ENCODE data around the gene BCL2A1. TPM values are rescaled to one million over a fixed set of nuclear protein-coding genes. Genes with fewer than 3 reads are reported as not detected.
"Not testable (repeated sequence)": the region's sequence is repeated elsewhere in the genome, so short reads cannot be mapped to it uniquely, and the experiment has no call there.

BCL2A1 gene
- not detected in 2 replicates for total RNA-seq (2014; rRNA removed; shearing (Covaris generic))

- no peaks in the 10 kb centered on the region for H3K36me3 ChIP-seq (replicated peaks; ENCODE audit: control insufficient read depth, insufficient read depth, low read length)
- H3K27me3 ChIP-seq (ENCODE audit: control insufficient read depth, insufficient read depth, low read length), result no peaks in the 10 kb centered on the region
- no peak within 1 kb of the TSS for H3K4me3 ChIP-seq (ENCODE audit: insufficient read depth, low read depth, low read length)
- no peak for DNase-seq
Observed at GRCh38 chr15:79970624-79971434, at the start of gene BCL2A1. BCL2A1 (minus strand) TSS chr15:79971196; CDS start chr15:79971119, 77 bp downstream.

- Histone ChIP-seq H3K36me3 (replicated peaks; ENCODE audit: control insufficient read depth, insufficient read depth, low read length) (no peaks in the 10 kb centered on the region), H3K4me3 (ENCODE audit: insufficient read depth, low read depth, low read length) (no peak overlapping the region), H3K27me3 (ENCODE audit: control insufficient read depth, insufficient read depth, low read length) (no peaks in the 10 kb centered on the region)
- DNase-seq, result no peak
Observed at GRCh38 chr15:80020731-80021130, 49.7 kb upstream of the BCL2A1 start.

DNA sequence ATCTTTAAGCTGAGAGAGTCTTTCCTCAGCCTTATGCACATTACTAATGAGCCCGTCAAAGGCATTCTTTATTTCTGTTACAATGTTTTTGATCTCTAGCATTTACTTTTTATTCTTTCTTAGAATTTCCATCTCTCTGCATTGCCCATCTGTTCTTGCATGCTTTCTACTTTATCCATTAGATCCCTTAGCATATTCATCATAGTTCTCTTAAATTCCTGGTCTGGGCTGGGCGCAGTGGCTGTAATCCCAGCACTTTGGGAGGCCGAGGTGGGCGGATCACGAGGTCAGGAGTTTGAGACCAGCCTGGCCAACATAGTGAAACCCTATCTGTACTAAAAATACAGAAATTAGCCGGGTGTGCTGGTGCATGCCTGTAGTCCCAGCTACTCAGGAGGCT, 49.2 kb upstream of the BCL2A1 start:
- not testable (repeated sequence) for H3K27me3 ChIP-seq (ENCODE audit: control insufficient read depth, insufficient read depth, low read length); H3K4me3 ChIP-seq (ENCODE audit: insufficient read depth, low read depth, low read length); DNase-seq; H3K36me3 ChIP-seq (replicated peaks; ENCODE audit: control insufficient read depth, insufficient read depth, low read length)

DNA sequence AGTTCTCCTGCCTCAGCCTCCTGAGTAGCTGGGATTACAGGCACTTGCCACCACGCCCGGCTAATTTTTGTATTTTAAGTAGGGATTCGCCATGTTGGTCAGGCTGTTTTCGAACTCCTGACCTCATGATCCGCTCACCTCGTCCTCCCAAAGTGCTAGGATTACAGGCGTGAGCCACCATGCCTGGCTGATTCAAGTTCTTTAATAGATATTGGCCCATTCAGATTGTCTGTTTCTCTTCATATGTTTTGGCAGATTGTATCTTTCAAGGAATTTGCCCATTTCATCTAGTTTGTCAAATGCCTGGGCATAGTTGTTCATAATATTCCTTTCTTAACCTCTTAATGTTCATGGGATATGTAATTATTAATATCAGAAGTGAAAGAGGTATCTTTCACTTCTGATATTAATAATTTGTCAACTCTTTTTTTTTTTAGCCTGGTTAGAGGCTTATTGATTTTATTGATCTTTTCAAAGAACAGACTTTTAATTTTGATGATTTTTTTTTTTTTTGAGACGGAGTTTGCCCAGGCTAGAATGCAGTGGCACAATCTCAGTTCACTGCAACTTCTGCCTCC, 48.3 kb upstream of the BCL2A1 start:
- no peak for DNase-seq

DNA sequence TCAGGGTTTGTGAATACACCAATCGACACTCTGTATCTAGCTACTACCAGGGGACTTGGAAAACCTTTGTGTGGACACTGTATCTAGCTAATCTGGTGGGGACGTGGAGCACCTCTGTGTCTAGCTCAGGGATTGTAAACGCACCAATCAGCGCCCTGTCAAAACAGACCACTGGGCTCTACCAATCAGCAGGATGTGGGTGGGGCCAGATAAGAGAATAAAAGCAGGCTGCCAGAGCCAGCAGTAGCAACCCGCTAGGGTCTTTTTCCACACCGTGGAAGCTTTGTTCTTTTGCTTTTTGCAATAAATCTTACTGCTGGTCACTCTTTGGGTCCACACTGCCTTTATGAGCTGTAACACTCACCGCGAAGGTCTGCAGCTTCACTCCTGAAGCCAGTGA, 46.1 kb upstream of the BCL2A1 start:
- DNase-seq; H3K4me3 ChIP-seq (ENCODE audit: insufficient read depth, low read depth, low read length); H3K36me3 ChIP-seq (replicated peaks; ENCODE audit: control insufficient read depth, insufficient read depth, low read length); H3K27me3 ChIP-seq (ENCODE audit: control insufficient read depth, insufficient read depth, low read length): not testable (repeated sequence)

More for the DNA sequence above, 48.3 kb upstream of the BCL2A1 start:
- H3K27me3 ChIP-seq (ENCODE audit: control insufficient read depth, insufficient read depth, low read length), result no peaks in the 10 kb centered on the region
- H3K4me3 ChIP-seq (ENCODE audit: insufficient read depth, low read depth, low read length), result no peak overlapping the region
- H3K36me3 ChIP-seq (replicated peaks; ENCODE audit: control insufficient read depth, insufficient read depth, low read length), result no peaks in the 10 kb centered on the region

DNA sequence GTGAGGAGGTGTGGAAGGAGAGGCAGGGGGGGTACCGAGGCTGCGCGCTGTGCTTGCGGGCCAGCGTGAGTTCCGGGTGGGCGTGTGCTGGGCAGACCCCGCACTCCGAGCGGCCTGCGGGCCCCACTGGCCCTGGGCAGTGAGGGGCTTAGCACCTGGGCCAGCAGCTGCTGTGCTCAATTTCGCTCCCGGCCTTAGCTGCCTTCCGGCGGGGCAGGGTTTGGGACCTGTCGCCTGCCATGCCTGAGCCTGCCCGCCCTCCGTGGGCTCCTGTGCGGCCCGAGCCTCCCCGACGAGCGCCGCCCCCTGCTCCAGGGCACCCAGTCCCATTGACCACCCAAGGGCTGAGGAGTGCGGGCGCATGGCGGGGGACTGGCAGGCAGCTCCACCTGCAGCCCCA, 45.5 kb upstream of the BCL2A1 start:
- not testable (repeated sequence) for DNase-seq; H3K36me3 ChIP-seq (replicated peaks; ENCODE audit: control insufficient read depth, insufficient read depth, low read length); H3K4me3 ChIP-seq (ENCODE audit: insufficient read depth, low read depth, low read length); H3K27me3 ChIP-seq (ENCODE audit: control insufficient read depth, insufficient read depth, low read length)

GRCh38 chr15:80015156-80015555, 44.2 kb upstream of the BCL2A1 start:
- H3K36me3 ChIP-seq (replicated peaks; ENCODE audit: control insufficient read depth, insufficient read depth, low read length), result no peaks in the 10 kb centered on the region
- H3K27me3 ChIP-seq (ENCODE audit: control insufficient read depth, insufficient read depth, low read length), result no peaks in the 10 kb centered on the region
- no peak for DNase-seq
- no peak overlapping the region for H3K4me3 ChIP-seq (ENCODE audit: insufficient read depth, low read depth, low read length)

- not testable (repeated sequence) for DNase-seq
Observed at GRCh38 chr15:80014186-80014585, 43.2 kb upstream of the BCL2A1 start.

GRCh38 chr15:80012060-80012726, 41.2 kb upstream of the BCL2A1 start:
- H3K36me3 ChIP-seq (replicated peaks; ENCODE audit: control insufficient read depth, insufficient read depth, low read length), result no peaks in the 10 kb centered on the region
- no peaks in the 10 kb centered on the region for H3K27me3 ChIP-seq (ENCODE audit: control insufficient read depth, insufficient read depth, low read length)
- no peak overlapping the region for H3K4me3 ChIP-seq (ENCODE audit: insufficient read depth, low read depth, low read length)
- DNase-seq, result no peak

More at GRCh38 chr15:80014186-80014585, 43.2 kb upstream of the BCL2A1 start:
- not testable (repeated sequence) for H3K27me3 ChIP-seq (ENCODE audit: control insufficient read depth, insufficient read depth, low read length); H3K36me3 ChIP-seq (replicated peaks; ENCODE audit: control insufficient read depth, insufficient read depth, low read length); H3K4me3 ChIP-seq (ENCODE audit: insufficient read depth, low read depth, low read length)

GRCh38 chr15:80011596-80011995, 40.6 kb upstream of the BCL2A1 start:
- DNase-seq, result no peak
- Histone ChIP-seq H3K36me3 (replicated peaks; ENCODE audit: control insufficient read depth, insufficient read depth, low read length) (no peaks in the 10 kb centered on the region), H3K4me3 (ENCODE audit: insufficient read depth, low read depth, low read length) (no peak overlapping the region), H3K27me3 (ENCODE audit: control insufficient read depth, insufficient read depth, low read length) (no peaks in the 10 kb centered on the region)

DNA sequence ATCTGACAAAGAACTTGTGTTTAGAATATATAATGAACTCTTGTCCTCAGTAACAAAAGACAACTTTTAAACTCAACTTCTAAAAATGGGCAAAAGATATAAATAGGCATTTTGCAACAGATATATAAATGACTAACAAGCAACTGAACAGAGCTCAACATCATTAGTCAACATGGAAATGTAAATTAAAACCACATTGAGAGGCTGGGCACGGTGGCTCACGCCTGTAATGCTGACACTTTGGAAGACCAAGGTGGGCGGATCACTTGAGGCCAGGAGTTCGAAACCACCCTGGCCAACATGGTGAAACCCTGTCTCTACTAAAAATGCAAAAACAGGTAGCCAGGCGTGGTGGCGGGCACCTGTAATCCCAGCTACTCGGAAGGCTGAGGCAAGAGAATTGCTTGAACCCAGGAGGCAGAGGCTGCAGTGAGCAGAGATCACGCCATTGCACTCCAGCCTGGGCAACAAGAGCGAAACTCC, 40.1 kb upstream of the BCL2A1 start:
- not testable (repeated sequence) for H3K36me3 ChIP-seq (replicated peaks; ENCODE audit: control insufficient read depth, insufficient read depth, low read length); H3K4me3 ChIP-seq (ENCODE audit: insufficient read depth, low read depth, low read length); H3K27me3 ChIP-seq (ENCODE audit: control insufficient read depth, insufficient read depth, low read length); DNase-seq

DNA sequence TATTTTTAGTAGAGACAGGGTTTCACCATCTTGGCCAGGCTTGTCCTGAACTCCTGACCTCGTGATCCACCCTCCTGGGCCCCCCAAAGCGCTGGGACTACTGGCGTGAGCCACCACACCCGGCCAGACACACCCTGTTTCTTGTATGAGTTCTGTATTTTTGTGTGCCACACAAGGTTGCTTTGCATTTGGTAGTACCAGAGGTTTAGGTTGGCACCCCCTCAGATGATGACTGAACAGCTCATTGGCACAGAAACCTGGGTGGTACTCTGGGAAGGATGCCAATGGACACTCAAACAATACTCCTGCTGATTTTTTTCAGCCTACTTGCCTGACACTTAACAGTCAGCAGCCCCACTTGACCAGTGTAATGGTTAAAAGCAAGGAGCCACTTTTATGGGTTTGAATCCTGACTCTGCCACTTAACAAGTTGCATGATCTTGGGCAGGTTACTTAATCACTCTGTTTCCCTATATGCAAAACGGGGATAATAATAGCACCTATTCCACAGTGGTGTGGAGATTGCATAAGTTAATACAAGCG, 39.2 kb upstream of the BCL2A1 start:
- Histone ChIP-seq H3K36me3 (replicated peaks; ENCODE audit: control insufficient read depth, insufficient read depth, low read length) (no peaks in the 10 kb centered on the region), H3K27me3 (ENCODE audit: control insufficient read depth, insufficient read depth, low read length) (no peaks in the 10 kb centered on the region), H3K4me3 (ENCODE audit: insufficient read depth, low read depth, low read length) (no peak overlapping the region)
- no peak for DNase-seq

GRCh38 chr15:80007532-80007931, 36.5 kb upstream of the BCL2A1 start:
- Histone ChIP-seq H3K36me3 (replicated peaks; ENCODE audit: control insufficient read depth, insufficient read depth, low read length) (no peaks in the 10 kb centered on the region), H3K4me3 (ENCODE audit: insufficient read depth, low read depth, low read length) (no peak overlapping the region), H3K27me3 (ENCODE audit: control insufficient read depth, insufficient read depth, low read length) (no peaks in the 10 kb centered on the region)
- no peak for DNase-seq

DNA sequence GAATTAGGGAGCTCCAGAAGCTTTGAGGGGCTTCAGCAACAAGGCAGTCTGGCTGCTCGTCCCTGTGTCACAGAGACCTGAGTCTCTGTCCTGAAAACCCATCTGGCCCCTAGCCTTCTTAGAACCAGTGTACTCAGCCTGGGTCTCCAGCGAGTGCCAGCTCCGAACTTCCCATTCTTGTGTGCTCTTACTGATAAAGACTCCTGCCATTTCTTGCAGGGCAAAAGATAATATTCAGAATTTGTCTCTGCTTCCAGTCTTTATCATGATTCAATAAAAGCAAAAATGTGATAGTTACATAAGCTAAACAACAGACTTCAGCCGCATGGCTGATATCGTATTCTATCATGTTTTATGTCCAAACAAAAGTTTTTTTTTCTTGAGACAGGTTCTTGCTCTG, 36.0 kb upstream of the BCL2A1 start:
- no peak for DNase-seq
- Histone ChIP-seq H3K4me3 (ENCODE audit: insufficient read depth, low read depth, low read length) (no peak overlapping the region), H3K27me3 (ENCODE audit: control insufficient read depth, insufficient read depth, low read length) (no peaks in the 10 kb centered on the region), H3K36me3 (replicated peaks; ENCODE audit: control insufficient read depth, insufficient read depth, low read length) (no peaks in the 10 kb centered on the region)
